Panc1 (cell line): Measurements from ENCODE around the gene LINGO1. TPM values are rescaled to one million over a fixed set of nuclear protein-coding genes. Genes with fewer than 3 reads are reported as not detected.

Source experiments
- ATAC-seq: fragments of 200-7000 bp; cut with Tn5 transposase; 2 replicates; pipeline ENCODE4 v1.9.1; 2020; ENCODE audit warnings: mild to moderate bottlenecking, moderate library complexity
- BruUV-seq: library from RNA; stranded (reverse); fragments of 400-500 nt; replicated peaks from 2 replicates; lab custom pipeline; 2021; lab: Mats Ljungman, UMichigan
- CTCF ChIA-PET: fragments of 300-600 bp; sonication (Branson Sonifier 250); formaldehyde crosslinking; loops from one replicate; lab custom pipeline; 2022; ENCODE audit warnings: antibody characterized with exemption; lab: Charles Lee
- POLR2A ChIA-PET: fragments of 300-600 bp; sonication (Branson Sonifier 250); formaldehyde crosslinking; loops from one replicate; lab custom pipeline; 2022; ENCODE audit warnings: antibody characterized with exemption; lab: Charles Lee
- DNase-seq: peaks from one replicate; pipeline ENCODE4 v3.0.0-alpha.2; 2010; ENCODE audit warnings: low read depth, low spot score
- H3K27ac ChIP-seq: 2 replicates; pipeline ENCODE4 v1.5.1; 2011; ENCODE audit warnings: mild to moderate bottlenecking, low read length, inconsistent platforms
- H3K27me3 ChIP-seq: fragments of 200-500 bp; sonication (Bioruptor generic); 2 replicates; pipeline ENCODE4 v1.6.0; 2014; ENCODE audit warnings: low read length, inconsistent platforms; ENCODE audit not compliant: control insufficient read depth, insufficient read depth
- H3K36me3 ChIP-seq: fragments of 200-500 bp; sonication (Bioruptor generic); 2 replicates; pipeline ENCODE4 v1.5.1; 2014; ENCODE audit warnings: inconsistent platforms, mild to moderate bottlenecking, low read length, moderate library complexity; ENCODE audit not compliant: control insufficient read depth, insufficient read depth
- H3K4me1 ChIP-seq: 2 replicates; pipeline ENCODE4 v1.5.1; 2011; ENCODE audit warnings: inconsistent platforms, mild to moderate bottlenecking, low read length, moderate library complexity; ENCODE audit not compliant: control insufficient read depth, insufficient read depth
- H3K4me3 ChIP-seq, 2 experiments: 2 replicates each; pipeline ENCODE4 v1.5.1; 2011 to 2012; ENCODE audit warnings: low read depth in 2 of 2, low read length in 2 of 2, mild to moderate bottlenecking in 2 of 2, inconsistent platforms in 1 of 2, moderate library complexity in 1 of 2
- H3K9me3 ChIP-seq: fragments of 200-500 bp; sonication (Bioruptor generic); 2 replicates; pipeline ENCODE4 v1.5.1; 2014; ENCODE audit warnings: low read depth, mild to moderate bottlenecking, inconsistent platforms, low read length, moderate library complexity; ENCODE audit not compliant: control insufficient read depth, insufficient read depth
- CTCF ChIP-seq: fragments of 450-650 bp; IDR thresholded peaks from 2 replicates; pipeline ENCODE4 v1.5.1; 2017; ENCODE audit warnings: mild to moderate bottlenecking
- POLR2AphosphoS5 ChIP-seq: IDR thresholded peaks from 2 replicates; pipeline ENCODE4 v1.6.1; 2012; ENCODE audit warnings: mild to moderate bottlenecking, low read depth, low read length, moderate library complexity
- REST ChIP-seq, 2 experiments: IDR thresholded peaks; 2 replicates each; pipeline ENCODE4 v1.6.1; 2011 to 2012; ENCODE audit warnings: low read depth in 2 of 2, control low read depth in 1 of 2, low read length in 1 of 2, mild to moderate bottlenecking in 1 of 2, moderate library complexity in 1 of 2; ENCODE audit not compliant: insufficient read depth in 1 of 2
- SIN3A ChIP-seq: IDR thresholded peaks from 2 replicates; pipeline ENCODE4 v1.6.1; 2012; ENCODE audit warnings: low read depth, mild to moderate bottlenecking, low read length, moderate library complexity, borderline replicate concordance; ENCODE audit not compliant: insufficient read depth
- TCF7L2 ChIP-seq: IDR thresholded peaks from 2 replicates; pipeline ENCODE4 v1.6.1; 2011; ENCODE audit warnings: mild to moderate bottlenecking, low read depth, low read length, inconsistent platforms
- in situ Hi-C: cut with HindIII; loops from 2 replicates; pipeline ENCODE4 v1.10.0; 2016; ENCODE audit warnings: low sequenced_read_pairs, low pct_unique_long_range_greater_than_20kb
- intact Hi-C: fragments of 100-400 bp; cut with micrococcal nuclease; formaldehyde crosslinking; loops from one replicate; pipeline ENCODE4 v1.10.0; 2022; ENCODE audit not compliant: unreplicated experiment
- total RNA-seq: library from RNA; stranded (reverse); gene quantifications from one replicate; pipeline ENCODE4 v1.2.1, GENCODE V29; 2021; ENCODE audit not compliant: unreplicated experiment

Gene LINGO1
- total RNA-seq, 1 experiment from 2014 or later = 18.2 TPM

GRCh38 chr15:77610731-77611130 is 22.0 kb downstream of the LINGO1 start:
- DNase-seq (no peak), ATAC-seq (no peak)
- in situ Hi-C loops = no loop called here
- TF ChIP-seq SIN3A (no peak), REST (IDR thresholded peaks at IDR 0.05; ENCODE audit: insufficient read depth in 1 of 2, low read depth in 2 of 2, low read length in 1 of 2) (no peak), CTCF (no peak), TCF7L2 (no peak), POLR2AphosphoS5 (no peak)
- Histone ChIP-seq H3K4me3 (no peak overlapping the region), H3K36me3 (no peaks in the 10 kb centered on the region), H3K27ac (no peak overlapping the region), H3K4me1 (peaks cover 27% of the 10 kb centered on the region; the same call in 1 of the 2 replicates), H3K9me3 (no peaks in the 10 kb centered on the region), H3K27me3 (no peaks in the 10 kb centered on the region)
- ChIA-PET POLR2A (no interaction called here), CTCF (no interaction called here)
- no TSS peak for BruUV-seq
- intact Hi-C loops = no loop called here

DNA sequence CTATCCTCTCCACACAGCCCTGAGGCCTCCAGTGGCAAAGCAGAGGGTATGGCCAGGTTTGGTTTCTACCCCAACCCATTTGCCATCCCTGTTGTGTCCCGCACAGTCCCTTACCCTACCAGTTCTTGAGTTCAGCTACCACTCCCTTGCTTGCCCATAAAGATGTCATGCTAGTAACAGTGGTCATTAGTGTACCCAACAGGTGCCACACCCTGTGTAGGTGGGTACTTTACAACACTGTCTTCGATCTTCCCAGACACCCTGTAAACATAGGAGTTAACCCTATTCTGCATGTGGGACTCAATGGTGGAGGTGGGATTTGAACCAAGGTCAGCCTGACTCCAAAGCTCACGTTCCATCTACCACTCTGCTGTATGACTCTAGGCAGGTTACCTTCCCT is 23.2 kb downstream of the LINGO1 start:
- intact Hi-C loops (no loop called here), in situ Hi-C loops (no loop called here)
- POLR2A ChIA-PET = no interaction called here
- H3K36me3 ChIP-seq = no peaks in the 10 kb centered on the region
- no peak overlapping the region; the same call in 1 of the 2 replicates for H3K27ac ChIP-seq
- TF ChIP-seq SIN3A = no peak
- no peak for TF ChIP-seq CTCF
- TF ChIP-seq REST (IDR thresholded peaks at IDR 0.05; ENCODE audit: insufficient read depth in 1 of 2, low read depth in 2 of 2, low read length in 1 of 2) = no peak
- no peak for TF ChIP-seq TCF7L2
- no peaks in the 10 kb centered on the region for H3K9me3 ChIP-seq
- DNase-seq (no peak), ATAC-seq (no peak)
- H3K27me3 ChIP-seq = no peaks in the 10 kb centered on the region
- CTCF ChIA-PET = no interaction called here
- peaks cover 31% of the 10 kb centered on the region; the same call in 1 of the 2 replicates for H3K4me1 ChIP-seq
- no TSS peak for BruUV-seq
- no peak overlapping the region for H3K4me3 ChIP-seq
